IMR-90 (cell line): ENCODE measurements around the gene PARP11. TPM values are rescaled to one million over a fixed set of nuclear protein-coding genes. Genes with fewer than 3 reads are reported as not detected.

Experiments used
- ATAC-seq: fragments of 200-7000 bp; cut with Tn5 transposase; 2 replicates; pipeline ENCODE4 v1.9.1; 2020; ENCODE audit warnings: low read depth, mild to moderate bottlenecking, moderate library complexity
- BruUV-seq: library from RNA; stranded (reverse); fragments of 400-500 nt; replicated peaks from 2 replicates; lab custom pipeline; 2021; lab: Mats Ljungman, UMichigan
- CTCF ChIA-PET: fragments of 300-600 bp; formaldehyde crosslinking; extraction: SDS; loops from one replicate; lab custom pipeline; 2021; ENCODE audit warnings: antibody characterized with exemption; lab: Yijun Ruan, JAX
- POLR2A ChIA-PET: fragments of 300-600 bp; sonication (Branson Sonifier 250); formaldehyde crosslinking; loops from one replicate; lab custom pipeline; 2022; ENCODE audit warnings: antibody characterized with exemption; ENCODE audit not compliant: unreplicated experiment; lab: Charles Lee
- DNase-seq: peaks from one replicate; pipeline ENCODE4 v3.0.0; 2013
- H2AFZ ChIP-seq: replicated peaks from 2 replicates; pipeline ENCODE3; 2013; ENCODE audit warnings: low read length, mild to moderate bottlenecking; ENCODE audit not compliant: poor library complexity
- H2AK5ac ChIP-seq: 2 replicates; pipeline ENCODE4 v1.6.1; 2013; ENCODE audit warnings: low read depth, low read length, inconsistent platforms
- H2AK9ac ChIP-seq: replicated peaks from 2 replicates; pipeline ENCODE3; 2013; ENCODE audit warnings: mild to moderate bottlenecking, low read depth, low read length, moderate library complexity; ENCODE audit not compliant: poor library complexity
- H2BK120ac ChIP-seq: 2 replicates; pipeline ENCODE4 v1.6.1; 2013; ENCODE audit warnings: low read depth, low read length, inconsistent platforms
- H2BK15ac ChIP-seq: 3 replicates; pipeline ENCODE4 v1.6.1; 2013; ENCODE audit warnings: low read depth, low read length, inconsistent platforms
- H2BK20ac ChIP-seq: 2 replicates; pipeline ENCODE4 v1.6.1; 2013; ENCODE audit warnings: low read depth, mild to moderate bottlenecking, inconsistent platforms, low read length, moderate library complexity
- H2BK5ac ChIP-seq: 2 replicates; pipeline ENCODE4 v1.6.1; 2013; ENCODE audit warnings: mild to moderate bottlenecking, low read depth, low read length, inconsistent platforms; ENCODE audit not compliant: poor library complexity, severe bottlenecking
- H3K14ac ChIP-seq: replicated peaks from 2 replicates; pipeline ENCODE4 v1.6.1; 2013; ENCODE audit warnings: low read depth, low read length, inconsistent platforms
- H3K18ac ChIP-seq: 2 replicates; pipeline ENCODE4 v1.6.1; 2013; ENCODE audit warnings: low read depth, low read length, control low read depth
- H3K23ac ChIP-seq: 2 replicates; pipeline ENCODE4 v1.6.1; 2013; ENCODE audit warnings: low read depth, low read length, inconsistent platforms
- H3K27ac ChIP-seq: 2 replicates; pipeline ENCODE4 v1.5.1; 2013; ENCODE audit warnings: mild to moderate bottlenecking, control low read depth, low read length; ENCODE audit not compliant: insufficient read depth
- H3K27me3 ChIP-seq: 2 replicates; pipeline ENCODE4 v1.6.1; 2013; ENCODE audit warnings: low read length; ENCODE audit not compliant: control insufficient read depth, insufficient read depth
- H3K36me3 ChIP-seq: 2 replicates; pipeline ENCODE4 v1.6.1; 2013; ENCODE audit warnings: low read length, mixed read lengths; ENCODE audit not compliant: control insufficient read depth, insufficient read depth
- H3K4ac ChIP-seq: 2 replicates; pipeline ENCODE4 v1.6.1; 2013; ENCODE audit warnings: low read depth, low read length, inconsistent platforms
- H3K4me1 ChIP-seq: 2 replicates; pipeline ENCODE4 v1.6.1; 2013; ENCODE audit warnings: low read length, mixed read lengths; ENCODE audit not compliant: control insufficient read depth, insufficient read depth
- H3K4me2 ChIP-seq: 2 replicates; pipeline ENCODE4 v1.6.1; 2013; ENCODE audit warnings: low read depth, mild to moderate bottlenecking, control low read depth, low read length, moderate library complexity
- H3K4me3 ChIP-seq: 2 replicates; pipeline ENCODE4 v1.5.1; 2013; ENCODE audit warnings: low read depth, mild to moderate bottlenecking, control low read depth, low read length, moderate library complexity; ENCODE audit not compliant: insufficient read depth
- H3K56ac ChIP-seq: 2 replicates; pipeline ENCODE4 v1.6.1; 2013; ENCODE audit warnings: low read length, inconsistent platforms; ENCODE audit not compliant: insufficient read depth; ENCODE audit errors: extremely low read depth
- H3K79me1 ChIP-seq, 2 experiments: 2 replicates each; pipeline ENCODE4 v1.6.1; 2013; ENCODE audit warnings: low read length in 2 of 2, inconsistent platforms in 1 of 2, low read depth in 1 of 2
- H3K9ac ChIP-seq: 2 replicates; pipeline ENCODE4 v1.6.1; 2013; ENCODE audit warnings: low read depth, low read length, control low read depth
- H3K9me1 ChIP-seq: 2 replicates; pipeline ENCODE4 v1.6.1; 2013; ENCODE audit warnings: low read length, inconsistent platforms; ENCODE audit not compliant: insufficient read depth
- H3K9me3 ChIP-seq: 2 replicates; pipeline ENCODE4 v1.6.1; 2013; ENCODE audit warnings: low read length; ENCODE audit not compliant: control insufficient read depth, insufficient read depth
- H4K20me1 ChIP-seq: 2 replicates; pipeline ENCODE4 v1.6.1; 2013; ENCODE audit warnings: low read length, inconsistent platforms; ENCODE audit not compliant: insufficient read depth
- H4K5ac ChIP-seq: 2 replicates; pipeline ENCODE4 v1.6.1; 2013; ENCODE audit warnings: mild to moderate bottlenecking, low read depth, low read length, control low read depth
- H4K8ac ChIP-seq, 2 experiments: 2 replicates each; pipeline ENCODE4 v1.6.1; 2013; ENCODE audit warnings: low read depth in 2 of 2, low read length in 2 of 2, control low read depth in 1 of 2, inconsistent platforms in 1 of 2
- H4K91ac ChIP-seq: 2 replicates; pipeline ENCODE4 v1.6.1; 2013; ENCODE audit warnings: low read depth, low read length, inconsistent platforms; ENCODE audit not compliant: insufficient read depth
- BHLHE40 ChIP-seq: fragments of 150-350 bp; IDR thresholded peaks from 2 replicates; pipeline ENCODE4 v1.6.1; 2016; ENCODE audit warnings: mild to moderate bottlenecking, low read depth, low read length
- CEBPB ChIP-seq: IDR thresholded peaks from 2 replicates; pipeline ENCODE4 v1.6.1; 2012; ENCODE audit warnings: low read depth, low read length, improper control_type of control experiment
- CHD1 ChIP-seq: IDR thresholded peaks from 2 replicates; pipeline ENCODE4 v1.6.1; 2012; ENCODE audit warnings: low read depth, low read length, improper control_type of control experiment
- FOS ChIP-seq: fragments of 150-350 bp; IDR thresholded peaks from 2 replicates; pipeline ENCODE4 v1.6.1; 2016; ENCODE audit warnings: low read depth, low read length
- MAFK ChIP-seq: IDR thresholded peaks from 2 replicates; pipeline ENCODE4 v1.6.1; 2012; ENCODE audit warnings: low read depth, low read length, improper control_type of control experiment
- MXI1 ChIP-seq: IDR thresholded peaks from 2 replicates; pipeline ENCODE4 v1.6.1; 2012; ENCODE audit warnings: low read depth, mild to moderate bottlenecking, low read length, moderate library complexity, borderline replicate concordance
- NFE2L2 ChIP-seq: fragments of 150-350 bp; IDR thresholded peaks from 2 replicates; pipeline ENCODE4 v1.6.1; 2016; ENCODE audit warnings: low read depth, mild to moderate bottlenecking, low read length
- POLR2A ChIP-seq: IDR thresholded peaks from 2 replicates; pipeline ENCODE4 v1.6.1; 2012; ENCODE audit warnings: mild to moderate bottlenecking, low read depth, low read length
- RAD21 ChIP-seq: IDR thresholded peaks from 2 replicates; pipeline ENCODE4 v1.6.1; 2012; ENCODE audit warnings: low read length, improper control_type of control experiment
- SMC3 ChIP-seq: fragments of 150-350 bp; IDR thresholded peaks from 2 replicates; pipeline ENCODE4 v1.6.1; 2016; ENCODE audit warnings: low read depth, mild to moderate bottlenecking, antibody characterized with exemption, low read length, moderate library complexity
- WGBS, 2 experiments: methylation state at CpG; one replicate each; pipeline versions ENCODE4 v1.1.5 to v1.1.7; 2013; ENCODE audit warnings: missing lambda C conversion rate in 2 of 2; ENCODE audit not compliant: insufficient read length in 1 of 2; ENCODE audit errors: extremely low coverage in 2 of 2; 5-methylcytosine and 5-hydroxymethylcytosine counted together
- dilution Hi-C: fragments of 300-500 bp; cut with HindIII; formaldehyde crosslinking; loops from one replicate; pipeline ENCODE4 v1.14.3; 2018; ENCODE audit warnings: low sequenced_read_pairs; ENCODE audit not compliant: unreplicated experiment
- in situ Hi-C: fragments of 300-500 bp; cut with MboI; formaldehyde crosslinking; loops from 3 replicates; pipeline ENCODE4 v1.14.3; 2019; ENCODE audit warnings: low sequenced_read_pairs, inconsistent platforms, mixed read lengths
- intact Hi-C: fragments of 100-400 bp; cut with micrococcal nuclease; formaldehyde crosslinking; loops from 2 replicates; pipeline ENCODE4 v1.10.0; 2022
- polyA plus RNA-seq, 3 experiments: library from polyadenylated mRNA; depleted of rRNA; stranded (reverse); fragments of >200 nt; gene quantifications; 2 replicates each; pipeline ENCODE4 v1.2.3, GENCODE V29; 2012; ENCODE audit warnings: low replicate concordance in 1 of 3
- total RNA-seq: library from RNA; depleted of rRNA; stranded (reverse); fragments of >200 nt; gene quantifications from 2 replicates; pipeline ENCODE4 v1.2.3, GENCODE V29; 2012
- TF ChIP-seq, protein P1 (sequence below): fragments of 150-350 bp; IDR thresholded peaks from 2 replicates; pipeline ENCODE4 v1.6.1; 2017; ENCODE audit warnings: mild to moderate bottlenecking, antibody characterized with exemption, low read length, low read depth

PARP11 gene
- total and polyA plus RNA-seq, 2 of the 4 experiments (the other 2 are of a cell fraction) = 1.8 to 3.0 TPM

DNA sequence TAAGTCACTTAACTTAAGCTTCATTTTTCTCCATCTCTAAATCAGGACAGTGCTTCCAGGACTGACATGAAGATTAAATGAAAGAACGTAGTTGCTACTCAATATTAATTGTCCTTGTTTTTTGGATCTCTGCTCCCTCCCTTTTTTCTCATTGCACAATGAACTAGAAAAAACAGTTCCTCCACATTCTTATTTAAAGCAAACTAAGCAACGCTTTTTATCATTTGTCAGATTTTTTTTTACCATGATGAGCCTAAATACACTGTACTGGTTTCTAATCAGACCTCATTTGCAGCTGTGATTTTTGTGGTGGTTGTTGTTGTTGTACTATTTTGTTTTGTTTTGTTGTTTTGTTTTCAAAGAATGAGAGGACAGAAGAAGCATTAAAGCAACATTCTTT is 23.2 kb upstream of the PARP11 start:
- H2BK20ac ChIP-seq = no peak overlapping the region
- no peaks in the 10 kb centered on the region for H3K79me1 ChIP-seq
- H4K5ac ChIP-seq = no peak overlapping the region
- no CpG with 5 or more reads among the region's 2 CpGs for WGBS, 2 experiments
- no peak overlapping the region for H2BK120ac ChIP-seq
- H3K14ac ChIP-seq = no peak overlapping the region
- CTCF ChIA-PET = interaction anchor here (1.0 to 1.5 kb wide), 2 partner anchors 11 kb away, joined by 3 read pairs; no protein-coding TSS in a partner anchor
- H2AFZ ChIP-seq = no peak overlapping the region
- no peak overlapping the region for H2BK15ac ChIP-seq
- no peak overlapping the region for H4K8ac ChIP-seq
- H3K4me1 ChIP-seq = no peaks in the 10 kb centered on the region
- no peak overlapping the region for H2BK5ac ChIP-seq
- intact Hi-C loops = loop anchor here (10.0 kb wide), 1 partner anchor 78 kb away; no protein-coding TSS in a partner anchor
- in situ Hi-C loops = no loop called here
- no peaks in the 10 kb centered on the region for H3K9me3 ChIP-seq
- H3K4me2 ChIP-seq = no peak overlapping the region
- H3K36me3 ChIP-seq = no peaks in the 10 kb centered on the region
- no peaks in the 10 kb centered on the region for H3K9me1 ChIP-seq
- peaks cover 3% of the 10 kb centered on the region for H3K27me3 ChIP-seq
- no peak for ATAC-seq
- no peak overlapping the region for H3K18ac ChIP-seq
- H3K23ac ChIP-seq = no peak overlapping the region
- H2AK9ac ChIP-seq = no peak overlapping the region
- TF ChIP-seq NFE2L2 (no peak), RAD21 (no peak), CEBPB (no peak), MAFK (no peak), SMC3 (no peak), FOS (no peak), CHD1 (no peak), BHLHE40 (no peak), MXI1 (no peak), POLR2A (no peak)
- TF ChIP-seq, protein P1, sequence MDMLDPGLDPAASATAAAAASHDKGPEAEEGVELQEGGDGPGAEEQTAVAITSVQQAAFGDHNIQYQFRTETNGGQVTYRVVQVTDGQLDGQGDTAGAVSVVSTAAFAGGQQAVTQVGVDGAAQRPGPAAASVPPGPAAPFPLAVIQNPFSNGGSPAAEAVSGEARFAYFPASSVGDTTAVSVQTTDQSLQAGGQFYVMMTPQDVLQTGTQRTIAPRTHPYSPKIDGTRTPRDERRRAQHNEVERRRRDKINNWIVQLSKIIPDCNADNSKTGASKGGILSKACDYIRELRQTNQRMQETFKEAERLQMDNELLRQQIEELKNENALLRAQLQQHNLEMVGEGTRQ = no peak
- BruUV-seq = no TSS peak
- no peak overlapping the region for H4K91ac ChIP-seq
- no peak overlapping the region for H3K27ac ChIP-seq
- no peak overlapping the region for H2AK5ac ChIP-seq
- no peak overlapping the region for H3K4ac ChIP-seq
- POLR2A ChIA-PET = no interaction called here
- H4K20me1 ChIP-seq = no peaks in the 10 kb centered on the region
- no peak overlapping the region for H3K4me3 ChIP-seq
- no peak overlapping the region for H3K9ac ChIP-seq
- no peak for DNase-seq
- dilution Hi-C loops = no loop called here
- no peak overlapping the region for H3K56ac ChIP-seq
